ENCODE measurements around the gene SFR1.

Gene SFR1

GRCh38 chr10:104121485-104122224 lies at the start of gene SFR1:
Gene SFR1, plus strand, starts transcription at chr10:104122171. Its CDS starts 13 bp downstream, at chr10:104122184.
- peak; percentile 81 for DNase-seq (ENCODE audit: low read depth)

GRCh38 chr10:104072786-104073185 lies 49.2 kb upstream of the SFR1 start:
- no peak for DNase-seq (ENCODE audit: low read depth)

- DNase-seq (ENCODE audit: low read depth), result no peak
These were observed 47.5 kb upstream of the SFR1 start for GRCh38 chr10:104074505-104074904.

- no peak for DNase-seq (ENCODE audit: low read depth)
These were observed 45.2 kb upstream of the SFR1 start for GRCh38 chr10:104076743-104077160.

GRCh38 chr10:104077247-104077646 lies 44.7 kb upstream of the SFR1 start:
- DNase-seq (ENCODE audit: low read depth), result no peak

- no peak for DNase-seq (ENCODE audit: low read depth)
These were observed 44.3 kb upstream of the SFR1 start for GRCh38 chr10:104077663-104078151.

GRCh38 chr10:104080762-104081161 lies 41.2 kb upstream of the SFR1 start:
- DNase-seq (ENCODE audit: low read depth), result no peak

GRCh38 chr10:104081998-104082397 lies 40.0 kb upstream of the SFR1 start:
- no peak for DNase-seq (ENCODE audit: low read depth)

- no peak for DNase-seq (ENCODE audit: low read depth)
These were observed 37.4 kb upstream of the SFR1 start for GRCh38 chr10:104084482-104085142.

- DNase-seq (ENCODE audit: low read depth), result no peak
These were observed 36.1 kb upstream of the SFR1 start, which contains the start of gene COL17A1 for GRCh38 chr10:104085801-104086400. Gene COL17A1, minus strand, starts transcription at chr10:104085880. Its CDS starts 5,207 bp downstream, at chr10:104080673.

- no peak for DNase-seq (ENCODE audit: low read depth)
These were observed 33.7 kb upstream of the SFR1 start for GRCh38 chr10:104088239-104088638.

GRCh38 chr10:104089621-104090020 lies 32.4 kb upstream of the SFR1 start:
- DNase-seq (ENCODE audit: low read depth), result no peak

- DNase-seq (ENCODE audit: low read depth), result no peak
These were observed 31.4 kb upstream of the SFR1 start for GRCh38 chr10:104090611-104091010.

GRCh38 chr10:104092749-104093148 lies 29.2 kb upstream of the SFR1 start:
- DNase-seq (ENCODE audit: low read depth), result no peak

- DNase-seq (ENCODE audit: low read depth), result no peak
These were observed 25.3 kb upstream of the SFR1 start for GRCh38 chr10:104096692-104097091.

GRCh38 chr10:104098358-104098925 lies 23.5 kb upstream of the SFR1 start:
- DNase-seq (ENCODE audit: low read depth), result no peak

- DNase-seq (ENCODE audit: low read depth), result peak; percentile 63
These were observed 22.7 kb upstream of the SFR1 start for GRCh38 chr10:104099269-104099668.

- no peak for DNase-seq (ENCODE audit: low read depth)
These were observed 22.0 kb upstream of the SFR1 start for GRCh38 chr10:104099941-104100340.

- no peak for DNase-seq (ENCODE audit: low read depth)
These were observed 21.2 kb upstream of the SFR1 start for GRCh38 chr10:104100795-104101194.

- DNase-seq (ENCODE audit: low read depth), result no peak
These were observed 20.1 kb upstream of the SFR1 start for GRCh38 chr10:104101902-104102301.

- DNase-seq (ENCODE audit: low read depth), result no peak
These were observed 18.0 kb upstream of the SFR1 start for GRCh38 chr10:104103956-104104355.

- DNase-seq (ENCODE audit: low read depth), result no peak
These were observed 17.6 kb upstream of the SFR1 start for GRCh38 chr10:104104418-104104817.

GRCh38 chr10:104104926-104105325 lies 17.0 kb upstream of the SFR1 start:
- DNase-seq (ENCODE audit: low read depth), result no peak

Measured in HS-5 (cell line).